Uterus (tissue), 4 donors: ENCODE results near the gene PSMB7. TPM values are rescaled to one million over a fixed set of nuclear protein-coding genes. Genes with fewer than 3 reads are reported as not detected.

ENCODE experiments used
- DNase-seq, 2 donors: peaks; one replicate each; pipeline ENCODE4 v3.0.0-alpha.2; 2019 to 2020
- H3K27ac ChIP-seq, 2 donors: fragments of 200-600 bp; sonication (generic); 1 replicate in 1 of 2; 2 replicates in 1 of 2; pipeline ENCODE4 v1.5.1; 2016 to 2018
- H3K27me3 ChIP-seq, 2 donors: fragments of 200-600 bp; sonication (generic); one replicate each; pipeline ENCODE4 v1.5.1; 2018 to 2019; ENCODE audit warnings: control low read depth in 1 of 2
- H3K36me3 ChIP-seq, 2 donors: fragments of 200-600 bp; sonication (generic); one replicate each; pipeline ENCODE4 v1.5.1; 2019; ENCODE audit warnings: control low read depth in 1 of 2
- H3K4me1 ChIP-seq, 2 donors: fragments of 200-600 bp; sonication (generic); one replicate each; pipeline ENCODE4 v1.5.1; 2018 to 2019; ENCODE audit warnings: control low read depth in 1 of 2
- H3K4me3 ChIP-seq, 2 donors: fragments of 200-600 bp; sonication (generic); 1 replicate in 1 of 2; 2 replicates in 1 of 2; pipeline ENCODE4 v1.5.1; 2018 to 2019; ENCODE audit warnings: mild to moderate bottlenecking in 1 of 2
- H3K9me3 ChIP-seq, 2 donors: fragments of 200-600 bp; sonication (generic); one replicate each; pipeline ENCODE4 v1.5.1; 2019; ENCODE audit warnings: control low read depth in 1 of 2
- CTCF ChIP-seq, 4 experiments: fragments of 200-600 bp in 2 of 4; fragments of 450-650 bp in 2 of 4; sonication (generic) in 2 of 4; IDR thresholded peaks; one replicate each; pipeline ENCODE4 v1.5.1; 2016 to 2019; ENCODE audit warnings: antibody characterized with exemption in 4 of 4, mild to moderate bottlenecking in 2 of 4, moderate library complexity in 1 of 4
- POLR2A ChIP-seq, 2 donors: fragments of 450-650 bp; IDR thresholded peaks; one replicate each; pipeline ENCODE4 v1.6.1; 2016; ENCODE audit warnings: antibody characterized with exemption in 2 of 2, mild to moderate bottlenecking in 1 of 2, moderate library complexity in 1 of 2
- intact Hi-C: fragments of 100-400 bp; cut with DNase I; formaldehyde crosslinking; loops from one replicate; pipeline ENCODE4 v1.15.1; 2023; ENCODE audit warnings: low total_unique reads
- total RNA-seq, 4 donors: library from RNA; depleted of rRNA in 3 of 4; stranded (reverse); fragments of >200 nt in 3 of 4; gene quantifications; one replicate each; pipeline versions ENCODE4 v1.1.0 to v1.2.4, GENCODE V29; 2014 to 2023
- donor health status: DM: yes; HTN: yes; CAD: no.

Gene PSMB7
- total RNA-seq, 4 donors from 2014 or later: 86.1 to 292 (median 94.7) TPM

DNA sequence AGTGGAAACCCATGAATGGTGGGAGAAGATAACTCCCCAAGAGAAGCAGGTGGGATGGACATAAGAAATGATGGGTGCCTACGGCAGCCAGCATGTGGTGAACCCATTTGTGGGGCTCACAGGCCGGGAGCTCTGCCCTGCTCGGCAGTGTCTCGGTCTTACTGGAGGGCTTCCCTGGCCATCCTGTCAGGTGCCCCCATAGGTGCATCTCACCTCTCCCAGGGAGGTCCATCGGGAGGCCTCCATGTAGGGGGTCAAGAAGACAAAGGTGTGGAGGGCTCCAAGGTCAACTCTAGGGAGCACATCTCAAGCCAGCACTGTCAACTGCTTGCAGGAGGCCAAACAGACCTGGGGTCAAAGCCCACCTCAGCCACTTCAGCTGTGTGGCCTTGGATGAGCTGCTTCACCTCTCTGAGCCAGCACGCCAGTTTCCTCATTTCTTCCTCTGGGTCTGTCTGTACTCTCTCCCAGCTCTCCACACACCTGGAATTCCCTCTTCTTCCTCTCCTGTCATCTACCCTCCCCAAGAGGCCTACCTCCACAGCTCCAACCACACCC is 24.5 kb upstream of the PSMB7 start:
- DNase-seq: no peak
- Histone ChIP-seq H3K36me3 (no peaks in the 10 kb centered on the region), H3K4me1 (no peaks in the 10 kb centered on the region), H3K27ac (no peak overlapping the region), H3K9me3 (peaks cover 0 to 5% of the 10 kb centered on the region in 2 donors), H3K4me3 (no peak overlapping the region), H3K27me3 (no peaks in the 10 kb centered on the region)
- intact Hi-C loops: no loop called here
- TF ChIP-seq CTCF (IDR thresholded peaks at IDR 0.05): no peak
- TF ChIP-seq POLR2A (IDR thresholded peaks at IDR 0.05): no peak

- Histone ChIP-seq H3K36me3 (no peaks in the 10 kb centered on the region), H3K27me3 (no peaks in the 10 kb centered on the region), H3K27ac (no peak overlapping the region), H3K9me3 (peaks cover 0 to 5% of the 10 kb centered on the region in 2 donors), H3K4me3 (no peak overlapping the region), H3K4me1 (no peaks in the 10 kb centered on the region)
- TF ChIP-seq POLR2A (IDR thresholded peaks at IDR 0.05) (no peak), CTCF (IDR thresholded peaks at IDR 0.05) (no peak)
- DNase-seq: no peak
- intact Hi-C loops: no loop called here
These were observed 23.8 kb upstream of the PSMB7 start for GRCh38 chr9:124439086-124439485.

DNA sequence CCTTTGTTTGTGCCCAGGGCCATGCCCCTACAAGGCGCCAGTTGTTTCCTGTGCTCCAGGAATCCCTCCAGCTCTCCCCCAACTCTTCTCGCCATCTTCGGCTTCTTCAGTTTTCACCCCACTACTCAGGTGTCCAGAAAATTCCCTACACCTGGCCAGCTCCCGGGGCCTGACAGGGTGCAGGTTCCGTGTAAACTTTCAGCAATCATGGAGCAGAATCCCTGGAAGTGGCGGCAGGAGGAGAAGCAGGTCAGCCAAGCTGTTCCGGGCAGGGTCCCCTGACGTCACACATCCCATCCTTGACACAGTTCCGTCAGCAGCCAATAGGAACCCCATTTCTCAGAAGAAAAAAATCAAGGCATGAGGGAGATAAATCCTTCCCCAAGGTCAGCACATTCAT is 22.8 kb upstream of the PSMB7 start:
- peaks cover 0 to 5% of the 10 kb centered on the region in 2 donors for H3K9me3 ChIP-seq
- DNase-seq: no peak

DNA sequence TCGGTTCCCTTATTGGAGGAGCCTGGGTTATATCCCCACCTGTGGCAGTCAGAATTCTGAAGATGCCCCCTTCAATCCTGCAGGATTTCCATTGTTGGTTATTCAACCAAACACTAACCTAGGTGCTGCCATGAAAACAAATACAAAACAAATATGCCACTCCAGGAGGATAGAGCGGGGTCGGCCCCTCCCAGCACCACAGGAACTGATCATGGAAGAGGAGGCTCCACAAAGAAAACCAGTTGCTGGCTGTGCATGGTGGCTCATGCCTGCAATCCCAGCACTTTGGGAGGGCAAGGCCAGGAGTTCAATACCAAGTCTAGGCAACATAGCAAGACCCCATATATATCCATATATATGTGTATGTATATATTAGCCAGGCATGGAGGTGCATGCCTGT is 21.8 kb upstream of the PSMB7 start:
- no peaks in the 10 kb centered on the region for H3K27me3 ChIP-seq
- intact Hi-C loops: no loop called here
- no peak overlapping the region for H3K27ac ChIP-seq
- H3K4me1 ChIP-seq: no peaks in the 10 kb centered on the region
- DNase-seq: no peak
- no peaks in the 10 kb centered on the region for H3K36me3 ChIP-seq
- TF ChIP-seq CTCF (IDR thresholded peaks at IDR 0.05) (no peak), POLR2A (IDR thresholded peaks at IDR 0.05) (no peak)
- peaks cover 0 to 5% of the 10 kb centered on the region in 2 donors for H3K9me3 ChIP-seq
- H3K4me3 ChIP-seq: no peak overlapping the region

More for the DNA sequence above, 22.8 kb upstream of the PSMB7 start:
- H3K4me3 ChIP-seq: no peak overlapping the region
- TF ChIP-seq POLR2A (IDR thresholded peaks at IDR 0.05) (no peak), CTCF (IDR thresholded peaks at IDR 0.05) (no peak)
- no peaks in the 10 kb centered on the region for H3K36me3 ChIP-seq
- H3K27ac ChIP-seq: no peak overlapping the region
- intact Hi-C loops: no loop called here
- no peaks in the 10 kb centered on the region for H3K27me3 ChIP-seq
- H3K4me1 ChIP-seq: no peaks in the 10 kb centered on the region

GRCh38 chr9:124436320-124436719 is 21.1 kb upstream of the PSMB7 start:
- intact Hi-C loops: no loop called here
- H3K27me3 ChIP-seq: no peaks in the 10 kb centered on the region
- no peaks in the 10 kb centered on the region for H3K4me1 ChIP-seq
- no peaks in the 10 kb centered on the region for H3K36me3 ChIP-seq
- H3K27ac ChIP-seq: no peak overlapping the region
- TF ChIP-seq CTCF (IDR thresholded peaks at IDR 0.05) (no peak), POLR2A (IDR thresholded peaks at IDR 0.05) (no peak)
- peaks cover 0 to 5% of the 10 kb centered on the region in 2 donors for H3K9me3 ChIP-seq
- no peak for DNase-seq
- no peak overlapping the region for H3K4me3 ChIP-seq
